T-helper 2 cell treated with Interferon-gamma antibody and Interleukin-4, amounts not matched to agents 100 ng/mL and 5 ng/mL, for 36 hours (primary cell): ENCODE results near the gene TCF23. TPM values are rescaled to one million over a fixed set of nuclear protein-coding genes. Genes with fewer than 3 reads are reported as not detected.
"Not testable (repeated sequence)": the region's sequence is repeated elsewhere in the genome, so short reads cannot be mapped to it uniquely, and the experiment has no call there.

Source experiments
- intact Hi-C: fragments of 100-400 bp; cut with micrococcal nuclease; formaldehyde crosslinking; loops from one replicate; pipeline ENCODE4 v1.15.1; 2023
- total RNA-seq: library from RNA; stranded (reverse); gene quantifications from 2 replicates; pipeline ENCODE4 v1.2.3, GENCODE V29; 2022

TCF23 gene
- total RNA-seq, 1 donor from 2014 or later: not detected

DNA sequence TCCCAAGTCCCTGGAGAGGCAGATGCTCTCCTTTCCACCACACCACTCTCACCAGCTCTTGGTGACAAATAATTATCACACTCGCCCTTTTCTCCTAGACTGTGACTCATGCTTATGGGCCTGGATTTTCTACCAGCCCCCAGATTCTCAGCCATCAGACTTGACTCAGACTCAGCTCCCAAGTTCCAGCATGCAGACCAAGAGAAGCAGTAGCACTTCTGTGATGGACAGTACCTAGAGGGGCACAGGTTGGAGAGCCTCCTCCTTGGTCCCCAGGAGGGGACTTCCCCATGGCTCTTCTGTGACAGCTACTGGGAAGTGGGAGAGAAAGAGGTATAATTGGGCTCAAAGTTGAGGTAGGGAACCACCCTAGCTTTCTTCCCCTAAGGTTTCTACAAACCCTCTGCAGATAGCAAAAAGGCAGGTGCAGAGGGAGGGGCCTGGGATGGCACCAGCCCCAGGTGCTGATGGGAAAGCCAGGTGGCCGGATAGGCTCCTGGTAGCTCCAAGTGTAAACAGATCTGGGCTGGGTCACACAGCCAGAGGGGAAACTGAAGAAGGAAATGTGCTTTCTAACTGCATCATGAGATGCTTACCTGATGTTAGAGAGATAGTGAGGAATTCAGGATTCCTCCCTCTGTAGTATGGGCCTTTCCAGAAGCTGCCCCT lies 4.1 kb downstream of the TCF23 start:
- intact Hi-C loops: no loop called here

DNA sequence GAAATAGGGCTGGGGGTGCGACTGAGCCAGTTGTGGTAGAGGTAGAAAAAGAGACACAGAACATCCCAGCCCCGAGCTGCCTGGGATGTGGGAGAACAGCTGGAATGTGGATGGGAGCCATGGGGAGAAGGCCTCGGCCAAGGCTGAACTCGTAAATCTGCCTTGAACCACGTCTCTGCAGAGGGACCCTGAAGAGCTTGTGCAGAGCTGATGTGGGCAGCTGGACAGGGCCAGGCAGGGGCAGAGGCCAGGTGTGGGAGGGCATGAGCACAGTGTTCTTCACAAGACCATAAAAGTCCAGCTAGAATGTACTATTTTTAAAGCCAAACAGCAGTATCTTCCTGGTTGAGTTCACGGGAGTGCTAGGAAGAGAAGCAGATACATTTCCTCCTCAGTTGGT lies 5.7 kb downstream of the TCF23 start:
- intact Hi-C loops: no loop called here

- intact Hi-C loops: no loop called here
Observed at GRCh38 chr2:27155069-27155520, 6.3 kb downstream of the TCF23 start.

DNA sequence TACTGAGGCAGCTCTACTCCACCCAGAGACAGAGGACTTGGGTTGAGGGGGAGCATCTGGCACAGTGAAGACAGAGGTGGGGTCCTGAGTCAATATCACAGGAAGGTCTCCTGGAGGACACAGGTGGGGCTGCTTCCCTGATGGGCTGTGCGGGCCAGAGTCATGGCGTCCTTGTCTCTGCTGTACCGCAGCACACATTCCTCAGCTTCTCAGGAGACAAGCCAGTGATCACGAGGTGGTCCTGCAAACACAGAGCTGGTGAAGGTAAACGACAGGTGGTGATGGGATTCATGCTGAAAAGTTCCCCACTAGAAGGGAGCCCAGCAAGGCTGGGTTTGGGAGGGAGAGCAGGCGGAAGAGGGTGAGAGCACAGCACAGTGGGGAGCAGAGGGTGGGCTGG lies 9.7 kb downstream of the TCF23 start:
- intact Hi-C loops: no loop called here

- intact Hi-C loops: no loop called here
Observed at GRCh38 chr2:27159271-27159670, 10.5 kb downstream of the TCF23 start.

DNA sequence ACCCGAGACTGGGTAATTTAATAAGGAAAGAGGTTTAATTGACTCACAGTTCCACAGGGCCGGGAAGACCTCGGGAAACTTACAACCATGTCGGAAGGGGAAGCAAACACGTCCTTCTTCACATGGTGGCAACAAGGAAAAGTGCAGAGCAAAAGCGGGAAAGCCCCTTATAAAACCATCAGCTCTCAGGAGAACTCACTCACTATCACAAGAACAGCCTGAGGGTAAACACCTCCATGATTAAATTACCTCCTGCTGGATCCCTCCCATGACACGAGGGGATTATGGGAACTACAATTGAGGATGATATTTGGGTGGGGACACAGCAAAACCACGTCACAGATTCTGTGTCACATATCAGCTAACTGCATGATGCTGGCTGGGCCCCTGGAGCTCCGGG lies 11.4 kb downstream of the TCF23 start:
- intact Hi-C loops: no loop called here

GRCh38 chr2:27162151-27163121 lies 13.6 kb downstream of the TCF23 start:
- intact Hi-C loops: no loop called here

DNA sequence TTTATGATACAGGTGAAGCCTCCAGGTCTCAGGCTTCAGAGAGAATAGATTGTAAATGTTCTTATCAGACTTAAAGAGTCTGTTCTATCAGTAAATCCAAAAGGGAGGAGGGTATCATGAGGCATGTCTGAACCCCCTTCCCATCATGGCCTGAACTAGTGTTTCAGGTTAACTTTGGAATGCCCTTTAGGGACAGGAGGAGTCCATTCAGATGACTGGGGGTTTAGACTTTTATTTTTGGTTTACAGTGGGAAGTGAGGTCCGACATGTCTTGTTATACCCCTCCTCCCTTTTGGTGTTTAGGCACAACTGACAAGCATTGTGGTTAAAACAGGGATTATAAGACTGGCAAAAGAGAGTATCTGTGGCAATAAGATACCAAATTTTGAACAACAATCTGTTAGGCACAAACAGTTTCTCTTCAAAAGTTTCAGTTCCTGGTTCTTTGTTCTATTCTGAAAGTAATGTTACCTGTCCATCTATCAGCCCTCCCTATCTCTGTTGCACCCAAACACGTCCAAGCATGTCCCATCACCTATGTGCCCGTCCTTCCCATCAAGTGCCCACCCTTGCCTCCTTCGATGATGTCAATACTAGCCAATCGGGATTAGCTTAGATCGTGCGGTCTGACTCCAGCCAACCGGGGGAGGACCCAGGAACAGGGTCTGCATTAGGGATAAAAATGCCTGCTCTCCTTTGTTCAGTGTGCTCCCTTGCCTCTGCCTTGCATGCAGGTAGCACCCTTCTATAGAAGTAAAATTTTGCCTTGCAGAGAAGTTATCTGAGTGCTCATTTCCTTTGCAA lies 16.4 kb downstream of the TCF23 start:
- intact Hi-C loops: no loop called here

- intact Hi-C loops: no loop called here
Observed at GRCh38 chr2:27170581-27171337, 22.0 kb downstream of the TCF23 start.

DNA sequence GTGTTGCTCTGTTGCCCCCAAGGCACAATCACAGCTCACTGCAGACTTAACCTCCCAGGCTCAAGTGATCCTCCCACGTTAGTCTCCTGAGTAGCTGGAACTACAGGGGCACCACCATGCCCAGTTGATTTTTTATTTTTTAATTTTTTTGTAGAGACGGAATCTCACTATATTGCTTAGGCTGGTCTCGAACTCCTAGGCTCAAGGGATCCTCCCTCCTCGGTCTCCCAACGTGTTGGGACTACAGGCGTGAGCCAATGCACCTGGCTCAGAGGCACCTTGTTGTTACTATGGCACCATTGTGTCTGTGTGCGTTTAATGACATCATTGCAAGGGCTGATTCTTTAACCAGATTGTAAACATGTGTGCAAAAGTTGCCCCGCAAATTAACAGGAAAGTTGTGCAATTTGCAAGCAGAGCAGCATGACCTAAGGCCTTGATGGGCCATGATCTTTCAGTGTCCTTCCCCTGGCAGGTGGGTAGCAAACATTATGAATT lies 22.6 kb downstream of the TCF23 start:
- intact Hi-C loops: no loop called here

GRCh38 chr2:27174638-27175037 lies 25.8 kb downstream of the TCF23 start:
- intact Hi-C loops: no loop called here

- intact Hi-C loops: no loop called here
Observed at GRCh38 chr2:27175330-27175729, 26.5 kb downstream of the TCF23 start.

DNA sequence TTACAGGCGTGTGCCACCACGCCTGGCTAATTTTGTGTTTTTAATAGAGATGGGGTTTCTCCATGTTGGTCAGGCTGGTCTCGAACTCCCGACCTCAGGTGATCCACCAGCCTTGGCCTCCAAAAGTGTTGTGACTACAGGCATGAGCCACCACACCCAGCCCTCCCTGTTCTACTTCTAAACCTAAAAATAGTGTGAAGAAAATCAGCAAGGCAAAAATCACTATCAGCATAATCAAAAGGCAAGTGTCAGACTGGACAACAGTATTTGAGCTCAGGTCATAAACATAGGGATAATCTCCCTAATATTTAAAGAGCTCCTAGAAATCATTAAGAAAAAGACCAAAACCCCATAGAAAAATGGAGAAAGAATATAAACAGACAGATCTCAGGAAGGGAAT lies 27.0 kb downstream of the TCF23 start:
- intact Hi-C loops: not testable (repeated sequence)

- intact Hi-C loops: no loop called here
Observed at GRCh38 chr2:27177441-27178351, 28.9 kb downstream of the TCF23 start.

GRCh38 chr2:27178469-27178868 lies 29.7 kb downstream of the TCF23 start:
- intact Hi-C loops: no loop called here

DNA sequence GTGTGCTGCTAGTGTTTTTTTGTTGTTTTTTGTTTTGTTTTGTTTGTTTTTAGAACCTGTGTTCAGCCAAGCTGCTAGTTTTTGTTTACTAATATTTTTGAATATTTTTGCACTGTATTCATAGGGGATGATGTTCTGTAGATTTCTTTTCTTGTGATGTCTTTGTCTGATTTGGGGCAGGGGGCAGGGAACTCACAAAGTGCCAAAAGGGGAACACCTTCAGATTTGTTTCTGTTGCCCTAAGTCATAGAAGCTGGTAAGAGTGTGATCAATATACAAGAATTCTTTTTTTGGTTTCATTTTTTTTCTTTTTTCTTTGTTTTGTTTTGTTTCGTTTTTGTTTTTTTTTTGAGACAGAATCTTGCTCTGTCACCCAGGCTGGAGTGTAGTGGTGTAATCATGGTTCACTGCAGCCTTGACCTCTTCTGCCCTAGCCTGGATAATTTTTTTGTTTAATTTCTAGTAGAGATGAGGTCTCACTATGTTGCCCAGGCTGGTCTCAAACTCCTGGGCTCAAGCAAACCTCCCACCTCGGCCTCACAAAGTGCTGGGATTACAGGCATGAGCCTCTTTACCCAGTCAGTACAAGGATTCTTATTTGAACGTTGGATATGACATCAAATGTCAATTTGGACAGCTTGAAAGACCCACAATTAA lies 30.7 kb downstream of the TCF23 start:
- intact Hi-C loops: no loop called here

GRCh38 chr2:27182346-27182745 lies 33.5 kb downstream of the TCF23 start:
- intact Hi-C loops: no loop called here

DNA sequence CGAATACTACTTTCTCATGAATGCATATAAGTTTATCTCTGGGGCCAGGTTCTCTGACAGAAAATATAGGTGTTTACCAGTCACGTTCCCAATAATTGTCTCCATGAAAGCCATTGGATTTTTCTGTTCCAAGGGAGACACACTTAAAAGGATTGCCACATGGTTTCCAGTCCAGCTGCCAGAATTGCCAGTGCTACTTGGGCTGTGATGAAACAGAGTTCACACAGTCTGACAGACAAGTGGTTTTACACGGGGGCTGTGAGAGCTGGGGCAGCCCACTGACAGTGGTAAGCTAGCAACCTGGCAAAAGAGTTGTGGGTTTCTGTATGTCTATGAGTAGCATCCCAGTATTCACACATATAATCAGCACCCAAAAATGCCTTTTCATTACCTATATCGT lies 35.3 kb downstream of the TCF23 start:
- intact Hi-C loops: no loop called here

- intact Hi-C loops: no loop called here
Observed at GRCh38 chr2:27185331-27186026, 36.7 kb downstream of the TCF23 start.
